A673 (cell line): ENCODE results near the gene PDCD1. TPM values are rescaled to one million over a fixed set of nuclear protein-coding genes. Genes with fewer than 3 reads are reported as not detected.

ENCODE experiments used
- BruUV-seq: library from RNA; stranded (reverse); fragments of 400-500 nt; replicated peaks from 2 replicates; lab custom pipeline; 2021; lab: Mats Ljungman, UMichigan
- CTCF ChIA-PET: fragments of 300-600 bp; sonication (Branson Sonifier 250); formaldehyde crosslinking; loops from one replicate; lab custom pipeline; 2022; ENCODE audit warnings: antibody characterized with exemption; lab: Charles Lee
- POLR2A ChIA-PET: fragments of 300-600 bp; sonication (Branson Sonifier 250); formaldehyde crosslinking; loops from one replicate; lab custom pipeline; 2022; ENCODE audit warnings: antibody characterized with exemption; ENCODE audit not compliant: low non-redundant PET; lab: Charles Lee
- DNase-seq: peaks from one replicate; pipeline ENCODE4 v3.0.0-alpha.2; 2015; ENCODE audit warnings: low spot score
- H3K27ac ChIP-seq: fragments of 200-600 bp; sonication (generic); 2 replicates; pipeline ENCODE4 v1.5.1; 2016; ENCODE audit warnings: mixed run types, low read depth, mild to moderate bottlenecking, mixed read lengths, antibody characterized with exemption, low read length; ENCODE audit not compliant: poor library complexity, severe bottlenecking
- H3K27me3 ChIP-seq: fragments of 200-600 bp; sonication (generic); replicated peaks from 2 replicates; pipeline ENCODE4 v1.6.1; 2017; ENCODE audit warnings: mixed run types, low read depth, mild to moderate bottlenecking, mixed read lengths, antibody characterized with exemption, low read length; ENCODE audit not compliant: insufficient read depth, poor library complexity
- H3K36me3 ChIP-seq: fragments of 200-600 bp; sonication (generic); 2 replicates; pipeline ENCODE4 v1.6.1; 2016; ENCODE audit warnings: mixed run types, mild to moderate bottlenecking, mixed read lengths, antibody characterized with exemption, low read length; ENCODE audit not compliant: insufficient read depth, poor library complexity, severe bottlenecking
- H3K4me1 ChIP-seq: fragments of 200-600 bp; sonication (generic); 2 replicates; pipeline ENCODE4 v1.6.1; 2017; ENCODE audit warnings: mixed run types, mild to moderate bottlenecking, mixed read lengths, antibody characterized with exemption, low read length; ENCODE audit not compliant: insufficient read depth, poor library complexity, severe bottlenecking
- H3K4me3 ChIP-seq: fragments of 200-600 bp; sonication (generic); 2 replicates; pipeline ENCODE4 v1.5.1; 2016; ENCODE audit warnings: low read depth, mixed run types, mild to moderate bottlenecking, mixed read lengths, low read length; ENCODE audit not compliant: poor library complexity, severe bottlenecking
- H3K9me3 ChIP-seq: fragments of 200-600 bp; sonication (generic); 2 replicates; pipeline ENCODE4 v1.6.1; 2016; ENCODE audit warnings: mixed run types, low read depth, mild to moderate bottlenecking, mixed read lengths, antibody characterized with exemption, low read length; ENCODE audit not compliant: poor library complexity, severe bottlenecking
- EZH2 ChIP-seq: fragments of 200-600 bp; sonication (generic); IDR thresholded peaks from 2 replicates; pipeline ENCODE4 v1.6.1; 2017; ENCODE audit warnings: borderline replicate concordance, low read depth, mild to moderate bottlenecking, mixed read lengths, antibody characterized with exemption, low read length; ENCODE audit not compliant: poor library complexity, severe bottlenecking
- intact Hi-C: fragments of 100-400 bp; cut with micrococcal nuclease; formaldehyde crosslinking; loops from one replicate; pipeline ENCODE4 v1.10.0; 2022; ENCODE audit not compliant: unreplicated experiment
- total RNA-seq: library from RNA; stranded (reverse); gene quantifications from 2 replicates; pipeline ENCODE4 v1.2.3, GENCODE V29; 2021
- TF ChIP-seq, protein P1 (sequence below): fragments of 300-800, 200-600 bp; sonication (generic); conservative IDR thresholded peaks from 2 replicates; pipeline ENCODE4 v1.5.1; 2017; ENCODE audit warnings: low read depth, mild to moderate bottlenecking, antibody characterized with exemption, low read length, moderate library complexity, mixed read lengths

Gene PDCD1
- total RNA-seq, 1 experiment from 2014 or later = 0.34 TPM

GRCh38 chr2:241859017-241859435 lies 332 bp upstream of the PDCD1 start:
- no peak overlapping the region for H3K4me3 ChIP-seq
- DNase-seq = no peak
- ChIA-PET CTCF (no interaction called here), POLR2A (no interaction called here)
- H3K36me3 ChIP-seq = no peaks in the 10 kb centered on the region
- no peaks in the 10 kb centered on the region for H3K27me3 ChIP-seq
- no peaks in the 10 kb centered on the region for H3K9me3 ChIP-seq
- TF ChIP-seq, protein P1, sequence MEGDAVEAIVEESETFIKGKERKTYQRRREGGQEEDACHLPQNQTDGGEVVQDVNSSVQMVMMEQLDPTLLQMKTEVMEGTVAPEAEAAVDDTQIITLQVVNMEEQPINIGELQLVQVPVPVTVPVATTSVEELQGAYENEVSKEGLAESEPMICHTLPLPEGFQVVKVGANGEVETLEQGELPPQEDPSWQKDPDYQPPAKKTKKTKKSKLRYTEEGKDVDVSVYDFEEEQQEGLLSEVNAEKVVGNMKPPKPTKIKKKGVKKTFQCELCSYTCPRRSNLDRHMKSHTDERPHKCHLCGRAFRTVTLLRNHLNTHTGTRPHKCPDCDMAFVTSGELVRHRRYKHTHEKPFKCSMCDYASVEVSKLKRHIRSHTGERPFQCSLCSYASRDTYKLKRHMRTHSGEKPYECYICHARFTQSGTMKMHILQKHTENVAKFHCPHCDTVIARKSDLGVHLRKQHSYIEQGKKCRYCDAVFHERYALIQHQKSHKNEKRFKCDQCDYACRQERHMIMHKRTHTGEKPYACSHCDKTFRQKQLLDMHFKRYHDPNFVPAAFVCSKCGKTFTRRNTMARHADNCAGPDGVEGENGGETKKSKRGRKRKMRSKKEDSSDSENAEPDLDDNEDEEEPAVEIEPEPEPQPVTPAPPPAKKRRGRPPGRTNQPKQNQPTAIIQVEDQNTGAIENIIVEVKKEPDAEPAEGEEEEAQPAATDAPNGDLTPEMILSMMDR = no peak
- TF ChIP-seq EZH2 = no peak
- intact Hi-C loops = no loop called here
- H3K4me1 ChIP-seq = peaks cover 39% of the 10 kb centered on the region
- H3K27ac ChIP-seq = peak overlapping the region; percentile 62
- BruUV-seq = no TSS peak

- TF ChIP-seq, protein P1 = no peak
- TF ChIP-seq EZH2 = no peak
- no peak for DNase-seq
- peaks cover 32% of the 10 kb centered on the region for H3K4me1 ChIP-seq
- H3K9me3 ChIP-seq = no peaks in the 10 kb centered on the region
- BruUV-seq = no TSS peak
- CTCF ChIA-PET = no interaction called here
- H3K27ac ChIP-seq = no peak overlapping the region
- H3K4me3 ChIP-seq = no peak overlapping the region
- no peaks in the 10 kb centered on the region for H3K27me3 ChIP-seq
- POLR2A ChIA-PET = no interaction called here
- intact Hi-C loops = no loop called here
- no peaks in the 10 kb centered on the region for H3K36me3 ChIP-seq
Measured at GRCh38 chr2:241857572-241858121, 1.0 kb downstream of the PDCD1 start.

DNA sequence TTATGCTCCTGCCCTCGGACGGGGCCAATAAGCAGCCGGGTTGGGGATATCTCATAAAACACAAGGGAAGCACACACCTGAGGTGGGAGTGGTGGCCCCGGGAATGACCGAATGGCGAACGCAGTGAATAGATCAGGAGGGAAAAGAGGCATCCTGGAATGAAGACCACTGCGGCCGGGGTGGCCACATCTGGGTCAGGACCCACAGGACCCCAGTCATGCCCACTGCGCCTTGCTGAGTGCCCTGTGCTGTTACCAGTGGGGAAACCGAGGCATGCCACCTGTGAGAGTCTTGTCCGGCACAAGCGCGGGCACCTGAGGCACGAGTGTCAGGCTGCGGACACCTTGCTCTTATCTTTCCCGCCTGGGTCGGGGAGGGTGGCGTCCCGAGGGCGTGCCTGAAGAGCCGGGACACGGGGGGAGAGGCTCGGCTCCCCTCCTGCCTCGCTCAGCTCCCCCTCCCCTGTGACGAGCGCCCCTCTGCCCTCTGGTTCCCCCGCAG lies 1.6 kb downstream of the PDCD1 start:
- DNase-seq = no peak
- CTCF ChIA-PET = no interaction called here
- no peak for TF ChIP-seq EZH2
- TF ChIP-seq, protein P1 = no peak

More for the DNA sequence above, 1.6 kb downstream of the PDCD1 start:
- POLR2A ChIA-PET = no interaction called here
- Histone ChIP-seq H3K27ac (peak overlapping the region; percentile 37), H3K4me3 (no peak overlapping the region), H3K36me3 (no peaks in the 10 kb centered on the region), H3K27me3 (no peaks in the 10 kb centered on the region), H3K4me1 (peaks cover 32% of the 10 kb centered on the region), H3K9me3 (no peaks in the 10 kb centered on the region)
- no TSS peak for BruUV-seq
- intact Hi-C loops = no loop called here
